MM.1S (cell line): ENCODE data around the gene AZIN2.

Experiments used
- DNase-seq: peaks from one replicate; pipeline ENCODE4 v3.0.0-alpha.2; 2015
- H2AFZ ChIP-seq: fragments of 300-600 bp; sonication (generic); 2 replicates; pipeline ENCODE4 v1.6.0; 2016; ENCODE audit warnings: antibody characterized with exemption, low read length
- H3F3A ChIP-seq: fragments of 300-600 bp; sonication (generic); 2 replicates; pipeline ENCODE4 v1.6.1; 2016; ENCODE audit warnings: mild to moderate bottlenecking, antibody characterized with exemption, low read length, moderate library complexity, mixed read lengths; ENCODE audit not compliant: insufficient read depth
- H3K27ac ChIP-seq: fragments of 300-600 bp; sonication (generic); 2 replicates; pipeline ENCODE4 v1.5.1; 2016; ENCODE audit warnings: mild to moderate bottlenecking, low read length
- H3K27me3 ChIP-seq: fragments of 300-600 bp; sonication (generic); replicated peaks from 2 replicates; pipeline ENCODE4 v1.6.0; 2016; ENCODE audit warnings: low read length; ENCODE audit not compliant: insufficient read depth
- H3K36me3 ChIP-seq: fragments of 300-600 bp; sonication (generic); replicated peaks from 2 replicates; pipeline ENCODE4 v1.6.1; 2016; ENCODE audit warnings: mild to moderate bottlenecking, low read length, mixed read lengths; ENCODE audit not compliant: insufficient read depth
- H3K4me1 ChIP-seq: fragments of 300-600 bp; sonication (generic); 2 replicates; pipeline ENCODE4 v1.6.1; 2016; ENCODE audit warnings: low read length, mixed read lengths
- H3K4me2 ChIP-seq: fragments of 300-600 bp; sonication (generic); 2 replicates; pipeline ENCODE4 v1.6.0; 2016; ENCODE audit warnings: low read depth, low read length
- H3K4me3 ChIP-seq: fragments of 300-600 bp; sonication (generic); 2 replicates; pipeline ENCODE4 v1.5.1; 2016; ENCODE audit warnings: low read length, mixed read lengths
- H3K79me2 ChIP-seq: fragments of 300-600 bp; sonication (generic); 2 replicates; pipeline ENCODE4 v1.6.1; 2016; ENCODE audit warnings: mixed run types, low read length, mixed read lengths
- H3K9ac ChIP-seq: fragments of 300-600 bp; sonication (generic); 2 replicates; pipeline ENCODE4 v1.6.1; 2016; ENCODE audit warnings: low read length, mixed read lengths
- H3K9me2 ChIP-seq: fragments of 300-600 bp; sonication (generic); replicated peaks from 2 replicates; pipeline ENCODE4 v1.6.1; 2016; ENCODE audit warnings: mild to moderate bottlenecking, low read length, mixed read lengths; ENCODE audit not compliant: insufficient read depth
- H3K9me3 ChIP-seq: fragments of 300-600 bp; sonication (generic); replicated peaks from 2 replicates; pipeline ENCODE4 v1.6.1; 2016; ENCODE audit warnings: mild to moderate bottlenecking, low read length, mixed read lengths; ENCODE audit not compliant: insufficient read depth
- H4K20me1 ChIP-seq: fragments of 300-600 bp; sonication (generic); 2 replicates; pipeline ENCODE4 v1.6.1; 2016; ENCODE audit warnings: mild to moderate bottlenecking, low read length, moderate library complexity, mixed read lengths; ENCODE audit not compliant: insufficient read depth
- EZH2 ChIP-seq: fragments of 300-600 bp; sonication (generic); optimal IDR thresholded peaks from 2 replicates; pipeline ENCODE3; 2017; ENCODE audit warnings: low read depth, mild to moderate bottlenecking, antibody characterized with exemption, low read length, mixed read lengths
- EZH2phosphoT487 ChIP-seq: fragments of 300-600 bp; sonication (generic); IDR thresholded peaks from 2 replicates; pipeline ENCODE4 v1.6.1; 2018; ENCODE audit warnings: antibody characterized with exemption, low read length
- TF ChIP-seq, protein P1 (sequence below): fragments of 300-600 bp; sonication (generic); IDR thresholded peaks from 2 replicates; pipeline ENCODE4 v1.5.1; 2016; ENCODE audit warnings: antibody characterized with exemption, low read length, mixed read lengths

The AZIN2 gene

DNA sequence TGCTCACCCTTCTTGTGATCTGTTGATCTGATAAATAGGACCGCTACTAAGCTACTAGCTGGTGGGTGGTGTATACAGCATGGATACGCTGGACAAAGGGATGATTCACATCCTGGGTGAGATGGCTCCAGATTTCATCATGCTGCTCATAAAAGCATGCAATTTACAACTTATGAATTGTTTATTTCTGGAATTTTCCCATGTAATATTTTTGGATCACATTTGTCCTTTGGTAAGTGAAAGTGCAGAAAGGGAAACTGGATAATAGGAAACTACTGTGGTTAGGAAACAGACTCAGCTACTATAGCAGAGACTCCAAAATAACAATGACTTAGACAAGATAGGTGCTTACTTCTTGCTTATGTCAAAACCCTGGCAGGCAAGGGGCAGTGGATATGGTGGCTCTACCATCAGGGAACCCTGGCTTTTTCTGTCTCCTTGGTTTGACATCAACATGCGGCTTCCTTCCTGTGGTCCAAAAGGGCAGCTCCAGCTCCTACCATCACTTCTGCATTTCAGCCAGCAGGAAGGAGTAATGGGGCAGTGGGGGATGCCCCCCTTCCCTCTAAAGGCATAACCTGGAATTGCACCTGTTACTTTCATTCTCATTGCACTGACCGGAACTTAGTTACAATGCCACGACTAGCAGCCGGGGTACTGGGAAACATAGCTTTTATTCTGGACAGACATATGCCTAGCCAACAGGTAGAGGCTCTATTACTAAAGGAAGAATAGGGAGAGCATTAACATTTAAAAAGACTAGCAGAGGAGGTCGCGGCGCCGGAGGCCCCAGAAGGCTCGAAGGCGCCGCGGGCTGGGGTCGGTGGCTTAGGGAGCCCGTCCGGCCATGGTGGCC is 30.5 kb upstream of the AZIN2 start:
- Histone ChIP-seq H3K9me3 (no peaks in the 10 kb centered on the region), H3K9ac (no peak overlapping the region), H3K79me2 (no peaks in the 10 kb centered on the region), H3K27me3 (no peaks in the 10 kb centered on the region), H2AFZ (no peak overlapping the region), H3F3A (no peaks in the 10 kb centered on the region), H3K27ac (no peak overlapping the region), H3K4me3 (no peak overlapping the region), H3K4me1 (peaks cover 8% of the 10 kb centered on the region), H3K4me2 (peak overlapping the region; percentile 36; the same call in 1 of the 2 replicates), H4K20me1 (no peaks in the 10 kb centered on the region), H3K36me3 (no peaks in the 10 kb centered on the region), H3K9me2 (no peaks in the 10 kb centered on the region)
- TF ChIP-seq, protein P1, sequence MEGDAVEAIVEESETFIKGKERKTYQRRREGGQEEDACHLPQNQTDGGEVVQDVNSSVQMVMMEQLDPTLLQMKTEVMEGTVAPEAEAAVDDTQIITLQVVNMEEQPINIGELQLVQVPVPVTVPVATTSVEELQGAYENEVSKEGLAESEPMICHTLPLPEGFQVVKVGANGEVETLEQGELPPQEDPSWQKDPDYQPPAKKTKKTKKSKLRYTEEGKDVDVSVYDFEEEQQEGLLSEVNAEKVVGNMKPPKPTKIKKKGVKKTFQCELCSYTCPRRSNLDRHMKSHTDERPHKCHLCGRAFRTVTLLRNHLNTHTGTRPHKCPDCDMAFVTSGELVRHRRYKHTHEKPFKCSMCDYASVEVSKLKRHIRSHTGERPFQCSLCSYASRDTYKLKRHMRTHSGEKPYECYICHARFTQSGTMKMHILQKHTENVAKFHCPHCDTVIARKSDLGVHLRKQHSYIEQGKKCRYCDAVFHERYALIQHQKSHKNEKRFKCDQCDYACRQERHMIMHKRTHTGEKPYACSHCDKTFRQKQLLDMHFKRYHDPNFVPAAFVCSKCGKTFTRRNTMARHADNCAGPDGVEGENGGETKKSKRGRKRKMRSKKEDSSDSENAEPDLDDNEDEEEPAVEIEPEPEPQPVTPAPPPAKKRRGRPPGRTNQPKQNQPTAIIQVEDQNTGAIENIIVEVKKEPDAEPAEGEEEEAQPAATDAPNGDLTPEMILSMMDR: peak; percentile 36
- TF ChIP-seq EZH2: no peak
- DNase-seq: peak; percentile 35

DNA sequence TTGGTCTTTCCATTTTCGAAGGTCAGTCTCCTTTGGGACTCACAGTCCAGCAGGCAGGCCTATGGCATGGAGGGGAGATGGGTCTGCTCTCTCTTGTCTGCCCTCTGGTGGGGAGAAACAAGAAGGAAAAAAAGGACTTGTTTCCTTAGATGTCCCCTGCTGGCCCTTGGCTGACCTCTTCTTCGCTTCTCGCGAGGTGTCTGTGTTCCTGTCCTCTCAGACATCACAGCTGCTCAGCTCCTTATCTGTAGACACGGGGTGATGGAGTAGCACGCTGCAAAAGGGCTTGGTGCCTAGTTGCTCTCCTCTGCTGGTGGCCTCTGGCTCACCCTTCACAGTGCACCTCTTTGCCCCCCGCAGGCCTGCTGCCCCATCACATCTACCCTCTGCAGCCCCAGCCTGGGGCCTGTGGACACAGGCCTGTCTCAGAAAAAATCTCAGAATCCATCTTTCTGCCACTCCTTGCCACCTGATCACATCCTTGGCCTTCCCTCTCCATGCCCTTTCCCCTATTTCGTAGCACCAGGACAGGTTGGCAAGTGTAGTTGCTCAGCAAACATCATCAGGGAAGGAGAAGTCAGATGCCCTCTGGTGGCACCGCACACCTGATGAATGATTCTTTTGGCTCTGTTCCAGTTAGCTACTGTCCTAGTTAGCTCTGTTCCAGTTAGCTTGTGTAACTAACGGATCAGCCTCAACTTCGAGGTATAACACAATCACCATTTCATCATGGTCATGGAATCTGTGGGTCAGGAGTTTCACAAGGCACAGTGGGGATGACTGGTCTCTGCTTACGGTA is 25.5 kb upstream of the AZIN2 start:
- no peak overlapping the region for H2AFZ ChIP-seq
- H3K9me3 ChIP-seq: no peaks in the 10 kb centered on the region
- H3F3A ChIP-seq: no peaks in the 10 kb centered on the region
- no peaks in the 10 kb centered on the region for H3K36me3 ChIP-seq
- no peaks in the 10 kb centered on the region for H3K79me2 ChIP-seq
- no peak overlapping the region for H3K9ac ChIP-seq
- no peaks in the 10 kb centered on the region for H3K27me3 ChIP-seq
- no peak overlapping the region for H3K4me3 ChIP-seq
- H3K27ac ChIP-seq: no peak overlapping the region
- H4K20me1 ChIP-seq: no peaks in the 10 kb centered on the region
- peaks cover 3% of the 10 kb centered on the region for H3K4me1 ChIP-seq
- DNase-seq: peak; percentile 57
- no peaks in the 10 kb centered on the region for H3K9me2 ChIP-seq
- no peak overlapping the region for H3K4me2 ChIP-seq
- TF ChIP-seq EZH2: no peak
- no peak for TF ChIP-seq EZH2phosphoT487
- TF ChIP-seq, protein P1: peak; percentile 65

DNA sequence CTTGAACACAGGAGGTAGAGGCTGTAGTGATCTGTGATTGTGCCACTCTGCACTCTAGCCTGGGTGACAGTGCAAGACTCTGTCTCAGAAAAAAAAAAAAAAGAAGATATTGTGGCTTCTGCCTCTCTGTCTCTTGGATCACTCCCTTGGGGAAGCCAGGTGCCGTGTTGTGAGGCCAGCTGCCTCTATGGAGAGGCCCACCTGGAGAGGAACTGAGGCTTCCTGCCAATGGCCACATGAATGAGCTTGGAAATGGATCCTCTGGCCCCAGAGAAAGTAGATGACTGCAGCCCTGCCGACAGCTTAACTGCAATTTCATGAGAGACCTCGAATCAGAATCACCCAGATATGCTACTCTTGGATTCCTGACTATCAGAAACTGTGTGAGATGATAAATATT is 24.5 kb upstream of the AZIN2 start:
- no peak overlapping the region for H3K9ac ChIP-seq
- no peaks in the 10 kb centered on the region for H3K9me3 ChIP-seq
- H3K9me2 ChIP-seq: no peaks in the 10 kb centered on the region
- TF ChIP-seq, protein P1: no peak
- TF ChIP-seq EZH2 (no peak), EZH2phosphoT487 (no peak)
- no peaks in the 10 kb centered on the region for H3K79me2 ChIP-seq
- no peaks in the 10 kb centered on the region for H3K36me3 ChIP-seq
- no peaks in the 10 kb centered on the region for H3F3A ChIP-seq
- no peak overlapping the region for H3K4me2 ChIP-seq
- H3K4me1 ChIP-seq: no peaks in the 10 kb centered on the region
- no peak overlapping the region for H2AFZ ChIP-seq
- no peak overlapping the region for H3K4me3 ChIP-seq
- H3K27me3 ChIP-seq: no peaks in the 10 kb centered on the region
- no peak for DNase-seq
- no peak overlapping the region for H3K27ac ChIP-seq
- H4K20me1 ChIP-seq: no peaks in the 10 kb centered on the region
